ENCODE data around the gene ANO9.
"Not testable (repeated sequence)": the region's sequence is repeated elsewhere in the genome, so short reads cannot be mapped to it uniquely, and the experiment has no call there.

ANO9 gene

GRCh38 chr11:403021-403760 lies 38.6 kb downstream of the ANO9 start:
- TF ChIP-seq, protein P1, sequence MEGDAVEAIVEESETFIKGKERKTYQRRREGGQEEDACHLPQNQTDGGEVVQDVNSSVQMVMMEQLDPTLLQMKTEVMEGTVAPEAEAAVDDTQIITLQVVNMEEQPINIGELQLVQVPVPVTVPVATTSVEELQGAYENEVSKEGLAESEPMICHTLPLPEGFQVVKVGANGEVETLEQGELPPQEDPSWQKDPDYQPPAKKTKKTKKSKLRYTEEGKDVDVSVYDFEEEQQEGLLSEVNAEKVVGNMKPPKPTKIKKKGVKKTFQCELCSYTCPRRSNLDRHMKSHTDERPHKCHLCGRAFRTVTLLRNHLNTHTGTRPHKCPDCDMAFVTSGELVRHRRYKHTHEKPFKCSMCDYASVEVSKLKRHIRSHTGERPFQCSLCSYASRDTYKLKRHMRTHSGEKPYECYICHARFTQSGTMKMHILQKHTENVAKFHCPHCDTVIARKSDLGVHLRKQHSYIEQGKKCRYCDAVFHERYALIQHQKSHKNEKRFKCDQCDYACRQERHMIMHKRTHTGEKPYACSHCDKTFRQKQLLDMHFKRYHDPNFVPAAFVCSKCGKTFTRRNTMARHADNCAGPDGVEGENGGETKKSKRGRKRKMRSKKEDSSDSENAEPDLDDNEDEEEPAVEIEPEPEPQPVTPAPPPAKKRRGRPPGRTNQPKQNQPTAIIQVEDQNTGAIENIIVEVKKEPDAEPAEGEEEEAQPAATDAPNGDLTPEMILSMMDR (conservative IDR thresholded peaks at IDR 0.05; ENCODE audit: low read depth, low read length): no peak
- DNase-seq (ENCODE audit: low read depth): no peak
- no peak overlapping the region for H3K4me3 ChIP-seq (ENCODE audit: low read depth, low read length)

DNA sequence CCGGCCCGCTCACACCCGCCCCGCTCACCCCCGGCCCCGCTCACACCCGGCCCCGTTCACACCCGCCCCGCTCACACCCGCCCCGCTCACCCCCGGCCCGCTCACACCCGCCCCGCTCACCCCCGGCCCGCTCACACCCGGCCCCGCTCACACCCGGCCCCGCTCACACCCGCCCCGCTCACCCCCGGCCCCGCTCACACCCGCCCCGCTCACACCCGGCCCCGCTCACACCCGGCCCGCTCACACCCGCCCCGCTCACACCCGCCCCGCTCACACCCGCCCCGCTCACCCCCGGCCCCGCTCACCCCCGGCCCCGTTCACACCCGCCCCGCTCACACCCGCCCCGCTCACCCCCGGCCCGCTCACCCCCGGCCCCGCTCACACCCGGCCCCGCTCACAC lies 40.6 kb downstream of the ANO9 start:
- H3K4me3 ChIP-seq (ENCODE audit: low read depth, low read length); DNase-seq (ENCODE audit: low read depth): not testable (repeated sequence)

- no peak for DNase-seq (ENCODE audit: low read depth)
- no peak overlapping the region for H3K4me3 ChIP-seq (ENCODE audit: low read depth, low read length)
- TF ChIP-seq, protein P1 (conservative IDR thresholded peaks at IDR 0.05; ENCODE audit: low read depth, low read length): no peak
Measured at GRCh38 chr11:400241-400689, 41.5 kb downstream of the ANO9 start.

DNA sequence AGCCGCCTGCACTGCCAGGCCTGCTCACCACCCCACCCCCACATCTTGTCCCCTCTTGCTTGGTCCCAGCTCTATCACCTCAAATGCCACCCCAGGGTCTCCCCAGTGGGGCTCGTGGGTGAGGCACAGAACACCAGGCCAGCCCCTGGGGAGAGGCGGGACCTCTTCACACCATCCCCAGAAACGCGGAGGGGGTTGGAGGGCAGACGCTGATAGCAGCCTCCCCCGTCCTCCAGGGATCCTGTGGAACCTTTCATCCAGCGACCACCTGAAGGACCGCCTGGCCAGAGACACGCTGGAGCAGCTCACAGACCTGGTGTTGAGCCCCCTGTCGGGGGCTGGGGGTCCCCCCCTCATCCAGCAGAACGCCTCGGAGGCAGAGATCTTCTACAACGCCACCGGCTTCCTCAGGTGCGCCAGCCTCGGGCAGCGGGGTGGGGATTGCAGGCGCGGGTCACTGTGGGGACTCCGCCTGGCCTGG lies 42.0 kb downstream of the ANO9 start:
- no peak for DNase-seq (ENCODE audit: low read depth)
- TF ChIP-seq, protein P1 (conservative IDR thresholded peaks at IDR 0.05; ENCODE audit: low read depth, low read length): no peak
- H3K4me3 ChIP-seq (ENCODE audit: low read depth, low read length): no peak overlapping the region

DNA sequence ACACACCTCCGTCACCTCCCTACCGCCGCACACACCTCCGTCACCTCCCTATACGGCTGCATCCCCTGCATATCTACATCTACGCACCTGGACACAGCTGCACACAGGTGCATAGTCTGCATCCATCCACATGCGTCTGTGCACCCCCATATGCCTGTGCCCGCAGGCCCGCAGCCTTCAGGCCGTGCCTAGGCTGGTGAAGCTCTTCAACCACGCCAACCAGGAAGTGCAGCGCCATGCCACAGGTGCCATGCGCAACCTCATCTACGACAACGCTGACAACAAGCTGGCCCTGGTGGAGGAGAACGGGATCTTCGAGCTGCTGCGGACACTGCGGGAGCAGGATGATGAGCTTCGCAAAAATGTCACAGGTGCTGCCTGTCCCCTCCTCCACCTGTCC lies 43.0 kb downstream of the ANO9 start:
- H3K4me3 ChIP-seq (ENCODE audit: low read depth, low read length): no peak overlapping the region
- no peak for DNase-seq (ENCODE audit: low read depth)
- TF ChIP-seq, protein P1 (conservative IDR thresholded peaks at IDR 0.05; ENCODE audit: low read depth, low read length): no peak

GRCh38 chr11:396948-397548 lies 44.8 kb downstream of the ANO9 start:
- TF ChIP-seq, protein P1 (conservative IDR thresholded peaks at IDR 0.05; ENCODE audit: low read depth, low read length): peak; percentile 68
- peak overlapping the region; percentile 53 for H3K4me3 ChIP-seq (ENCODE audit: low read depth, low read length)
- DNase-seq (ENCODE audit: low read depth): peak; percentile 70

DNA sequence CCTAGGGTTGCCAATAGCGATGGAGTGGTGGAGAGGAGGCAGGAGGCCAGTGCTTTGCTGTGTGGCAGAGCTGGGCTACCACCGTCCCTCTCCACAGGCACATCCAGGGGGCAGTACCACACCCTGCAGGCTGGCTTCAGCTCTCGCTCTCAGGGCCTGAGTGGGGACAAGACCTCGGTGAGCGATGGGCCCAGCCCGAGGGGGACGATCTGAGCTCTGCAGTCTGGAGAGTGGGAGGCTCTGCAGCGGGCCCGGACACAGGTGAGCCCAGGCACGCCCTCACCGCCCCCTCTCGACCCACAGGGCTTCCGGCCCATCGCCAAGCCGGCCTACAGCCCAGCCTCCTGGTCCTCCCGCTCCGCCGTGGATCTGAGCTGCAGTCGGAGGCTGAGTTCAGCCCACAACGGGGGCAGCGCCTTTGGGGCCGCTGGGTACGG lies 45.3 kb downstream of the ANO9 start:
- peak overlapping the region; percentile 53 for H3K4me3 ChIP-seq (ENCODE audit: low read depth, low read length)

More for the DNA sequence above, 45.3 kb downstream of the ANO9 start:
- peak; percentile 36 for DNase-seq (ENCODE audit: low read depth)
- TF ChIP-seq, protein P1 (conservative IDR thresholded peaks at IDR 0.05; ENCODE audit: low read depth, low read length): peak; percentile 50

All from choroid plexus epithelial cell (primary cell).